HEK293 (cell line): ENCODE measurements around the gene ACTR3.

Experiments
- BCL6B ChIP-seq: fragments of 450-650 bp; formaldehyde crosslinking; IDR thresholded peaks from 2 replicates; pipeline ENCODE4 v1.5.1; 2017; ENCODE audit warnings: missing biosample characterization, missing genetic modification characterization
- CTCF ChIP-seq: fragments of 450-650 bp; formaldehyde crosslinking; IDR thresholded peaks from 2 replicates; pipeline ENCODE4 v1.5.1; 2016; ENCODE audit warnings: missing biosample characterization, missing genetic modification characterization
- REST ChIP-seq: fragments of 450-650 bp; formaldehyde crosslinking; IDR thresholded peaks from 2 replicates; pipeline ENCODE4 v1.5.1; 2016; ENCODE audit warnings: missing biosample characterization, missing genetic modification characterization
- ZNF214 ChIP-seq: fragments of 450-650 bp; formaldehyde crosslinking; IDR thresholded peaks from 2 replicates; pipeline ENCODE4 v1.5.1; 2017; ENCODE audit warnings: missing biosample characterization, mild to moderate bottlenecking, missing genetic modification characterization, borderline replicate concordance
- ZNF585B ChIP-seq: fragments of 450-650 bp; formaldehyde crosslinking; IDR thresholded peaks from 2 replicates; pipeline ENCODE4 v1.5.1; 2016; ENCODE audit warnings: missing biosample characterization, missing genetic modification characterization

- no peak for TF ChIP-seq CTCF (tag by site-specific recombination)
- TF ChIP-seq BCL6B (tag by site-specific recombination): no peak
- TF ChIP-seq ZNF585B (tag by site-specific recombination): no peak
- no peak for TF ChIP-seq REST (tag by site-specific recombination)
- no peak for TF ChIP-seq ZNF214
Measured at GRCh38 chr2:113930448-113930847, 40.6 kb downstream of the ACTR3 start.
